CD4-positive, alpha-beta T cell treated with Interleukin-10 for 1 hour (primary cell): Measurements from ENCODE around the gene MYO16.
"Not testable (repeated sequence)": the region's sequence is repeated elsewhere in the genome, so short reads cannot be mapped to it uniquely, and the experiment has no call there.

Source experiments
- DNase-seq: peaks from one replicate; pipeline ENCODE4 v3.0.0-alpha.2; 2020

The MYO16 gene

GRCh38 chr13:109211616-109212015, 582.2 kb downstream of the MYO16 start:
- no peak for DNase-seq

GRCh38 chr13:109212650-109213049, 583.2 kb downstream of the MYO16 start:
- no peak for DNase-seq

DNA sequence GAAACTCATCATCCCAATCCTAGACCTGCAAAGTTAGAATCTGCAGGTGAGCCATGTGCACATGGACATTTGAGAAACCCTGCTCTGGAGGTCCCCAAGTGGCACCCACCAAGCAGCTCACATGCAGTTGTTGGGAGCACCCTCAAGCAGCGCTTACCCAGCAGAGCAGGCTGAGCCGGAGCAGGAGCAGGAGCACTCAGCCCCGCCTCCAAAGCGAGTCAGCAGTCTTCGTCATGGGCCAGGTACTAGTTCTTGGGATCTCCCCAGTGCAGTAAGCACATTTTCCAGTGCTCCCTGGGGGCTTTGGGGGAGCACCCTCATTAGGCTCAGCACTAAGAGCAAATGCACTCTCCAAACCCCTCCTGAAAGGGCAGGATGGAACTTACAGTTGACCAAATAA, 584.3 kb downstream of the MYO16 start:
- no peak for DNase-seq

GRCh38 chr13:109214393-109214792, 585.0 kb downstream of the MYO16 start:
- no peak for DNase-seq

GRCh38 chr13:109215377-109215776, 586.0 kb downstream of the MYO16 start:
- no peak for DNase-seq

GRCh38 chr13:109217510-109217909, 588.1 kb downstream of the MYO16 start:
- DNase-seq = not testable (repeated sequence)

DNA sequence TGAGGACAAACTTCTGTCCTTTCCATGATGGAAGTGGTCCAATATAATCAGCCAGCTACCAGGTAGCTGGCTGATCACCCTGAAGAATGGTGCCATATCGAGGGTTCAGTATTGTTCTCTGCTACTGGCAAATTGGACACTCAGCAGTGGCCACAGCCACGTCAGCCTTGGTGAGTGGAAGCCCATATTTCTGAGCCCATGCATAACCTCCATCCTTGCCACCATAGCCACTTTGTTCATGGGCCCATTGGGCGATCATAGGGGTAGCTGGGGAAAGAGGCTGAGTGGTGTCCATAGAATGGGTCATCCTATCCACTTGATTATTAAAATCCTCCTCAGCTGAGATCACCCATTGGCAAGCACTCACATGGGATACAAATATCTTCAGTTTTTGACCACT, 591.2 kb downstream of the MYO16 start:
- no peak for DNase-seq

DNA sequence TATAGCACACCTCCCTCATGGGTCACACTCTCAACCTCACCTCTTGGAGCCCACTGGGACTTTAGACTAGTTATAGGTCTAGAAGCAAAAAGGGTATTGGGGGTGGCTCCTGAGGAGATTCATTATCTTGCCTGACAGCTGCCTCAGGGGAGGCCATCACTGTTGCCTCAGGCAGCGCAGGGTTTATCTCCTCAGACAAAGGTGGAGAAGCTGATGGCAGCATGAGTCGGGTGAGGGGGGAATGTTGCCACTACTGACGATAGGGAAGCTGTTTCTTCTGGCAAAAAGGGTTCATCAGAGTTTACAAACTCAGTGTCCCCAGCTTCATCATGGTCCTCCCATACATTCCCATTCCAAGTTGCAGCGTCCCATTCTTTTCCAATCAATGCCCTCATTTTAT, 594.6 kb downstream of the MYO16 start:
- no peak for DNase-seq

DNA sequence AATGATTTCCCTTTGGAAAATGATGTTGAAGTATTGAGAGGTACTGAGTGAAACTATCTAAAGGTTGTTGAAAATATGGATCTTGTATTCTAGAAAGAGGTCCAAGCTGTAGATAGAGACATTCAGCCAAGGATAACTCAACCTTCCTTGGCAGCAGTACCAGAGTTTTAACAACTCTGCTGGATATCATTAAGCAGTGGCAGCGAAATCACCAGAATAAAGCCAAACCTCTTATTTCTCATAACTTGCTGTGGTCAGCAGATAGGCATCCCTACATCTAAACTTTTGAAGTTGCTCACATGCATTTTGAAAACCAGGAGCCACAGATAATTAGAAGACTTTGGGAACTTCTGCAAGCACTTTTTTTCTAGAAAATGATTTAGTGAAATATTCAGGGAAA, 597.2 kb downstream of the MYO16 start:
- no peak for DNase-seq

DNA sequence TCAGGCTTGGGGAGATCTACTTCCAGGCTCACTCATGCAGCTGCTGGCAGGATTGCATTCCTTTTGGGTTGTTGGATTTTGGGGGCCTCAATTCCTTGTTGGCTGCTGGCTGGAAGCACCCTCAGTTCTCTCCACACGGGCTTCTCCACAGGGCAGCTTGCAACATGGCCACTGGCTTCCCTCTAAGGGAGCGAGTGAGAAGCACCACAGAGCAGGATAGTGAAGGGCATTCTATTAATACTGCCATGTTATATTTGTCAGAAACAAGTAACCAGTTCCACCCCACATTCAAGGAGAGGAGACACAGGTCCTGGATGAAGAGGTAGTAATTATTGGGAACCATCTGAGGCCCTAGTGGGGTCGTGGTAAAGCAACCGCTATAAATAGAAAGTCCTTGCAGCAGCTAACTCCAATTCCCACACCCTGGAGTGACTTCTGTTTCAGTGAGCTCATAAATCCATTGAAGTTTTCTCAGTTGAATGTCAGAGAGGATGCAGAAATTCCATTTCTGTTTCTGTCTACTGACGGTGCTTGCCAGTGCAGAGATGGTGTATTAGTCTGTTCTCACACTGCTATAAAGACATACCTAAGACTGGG, 598.0 kb downstream of the MYO16 start:
- no peak for DNase-seq

- no peak for DNase-seq
Observed at GRCh38 chr13:109228211-109228610, 598.8 kb downstream of the MYO16 start.

- no peak for DNase-seq
Observed at GRCh38 chr13:109231888-109232287, 602.5 kb downstream of the MYO16 start.

DNA sequence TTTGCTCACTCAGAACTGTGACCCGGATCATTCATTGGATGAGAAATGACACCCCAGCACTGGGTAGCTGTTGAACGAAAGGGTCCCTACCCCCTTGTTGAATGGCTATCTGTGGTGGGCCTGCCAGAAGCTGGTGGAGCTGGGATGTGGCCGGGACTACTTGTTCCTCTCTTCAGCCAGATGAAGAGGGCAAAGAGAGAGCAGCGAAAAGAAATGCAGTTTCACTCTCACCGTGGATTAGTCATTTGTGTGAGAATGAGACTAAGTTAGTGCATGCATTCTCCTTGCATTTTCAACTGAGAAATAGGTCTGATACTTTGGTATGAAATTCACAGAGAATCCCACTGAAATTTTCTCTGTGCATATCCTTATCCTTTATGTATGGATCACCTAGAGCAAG, 603.9 kb downstream of the MYO16 start:
- no peak for DNase-seq

DNA sequence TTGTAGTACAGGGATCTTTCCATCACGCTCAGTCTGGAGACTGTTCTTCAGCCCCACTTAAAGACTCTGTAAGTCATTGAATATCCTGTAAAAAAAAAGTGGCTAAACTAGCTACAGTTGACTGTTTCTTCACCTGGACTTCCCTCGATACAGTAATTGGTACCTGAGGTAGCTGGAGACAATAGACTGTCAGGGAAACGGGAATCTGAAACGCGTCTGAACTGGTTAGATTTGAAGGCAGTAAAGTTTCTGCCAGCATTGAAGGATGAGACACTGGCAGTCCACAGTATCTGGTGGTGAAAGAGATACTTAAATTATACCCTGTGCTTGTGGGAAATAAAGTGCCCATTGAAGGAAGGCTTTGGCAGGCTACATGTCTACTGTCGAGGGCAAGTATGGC, 606.5 kb downstream of the MYO16 start:
- DNase-seq = no peak

DNA sequence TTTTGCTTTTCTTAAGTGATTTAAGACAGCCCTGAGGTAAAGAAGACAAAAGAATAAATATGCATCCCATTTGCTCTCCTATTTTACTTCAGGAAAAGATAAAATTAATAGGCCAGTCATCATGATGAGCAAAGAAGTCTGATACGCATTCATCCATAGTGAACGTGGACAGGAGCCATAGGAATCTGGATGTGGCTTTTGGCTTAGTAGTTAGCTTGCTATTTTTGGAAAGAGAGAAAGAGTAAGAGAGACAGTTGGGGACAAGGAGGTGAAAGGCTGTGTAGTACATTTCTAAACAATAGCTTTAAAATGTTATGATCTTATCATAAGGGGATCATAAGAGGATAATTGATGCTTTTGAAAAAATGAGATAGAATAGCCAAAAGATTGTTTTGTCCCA, 611.7 kb downstream of the MYO16 start:
- DNase-seq = no peak

- DNase-seq = no peak
Observed at GRCh38 chr13:109243311-109243951, 614.0 kb downstream of the MYO16 start.

DNA sequence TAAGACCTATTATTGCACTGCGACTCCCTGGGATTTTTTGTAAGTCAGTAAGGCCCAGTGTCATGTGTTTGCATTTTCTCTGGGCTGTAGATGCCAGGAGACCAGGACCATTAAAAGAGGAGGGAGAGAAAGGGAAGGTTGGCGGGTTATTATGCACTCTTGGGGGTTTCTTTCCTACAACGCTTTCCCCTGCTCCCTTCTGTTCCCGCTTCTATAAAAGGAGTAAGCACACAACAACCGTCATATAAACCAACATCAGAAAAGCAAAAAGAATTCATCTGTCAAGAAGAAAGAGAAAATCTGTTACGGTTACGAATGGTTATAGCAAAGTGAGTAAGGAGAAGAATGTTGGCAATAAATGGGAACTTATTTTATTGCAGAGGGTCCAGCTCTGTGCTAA, 615.2 kb downstream of the MYO16 start:
- no peak for DNase-seq

- DNase-seq = no peak
Observed at GRCh38 chr13:109246001-109246400, 616.6 kb downstream of the MYO16 start.

DNA sequence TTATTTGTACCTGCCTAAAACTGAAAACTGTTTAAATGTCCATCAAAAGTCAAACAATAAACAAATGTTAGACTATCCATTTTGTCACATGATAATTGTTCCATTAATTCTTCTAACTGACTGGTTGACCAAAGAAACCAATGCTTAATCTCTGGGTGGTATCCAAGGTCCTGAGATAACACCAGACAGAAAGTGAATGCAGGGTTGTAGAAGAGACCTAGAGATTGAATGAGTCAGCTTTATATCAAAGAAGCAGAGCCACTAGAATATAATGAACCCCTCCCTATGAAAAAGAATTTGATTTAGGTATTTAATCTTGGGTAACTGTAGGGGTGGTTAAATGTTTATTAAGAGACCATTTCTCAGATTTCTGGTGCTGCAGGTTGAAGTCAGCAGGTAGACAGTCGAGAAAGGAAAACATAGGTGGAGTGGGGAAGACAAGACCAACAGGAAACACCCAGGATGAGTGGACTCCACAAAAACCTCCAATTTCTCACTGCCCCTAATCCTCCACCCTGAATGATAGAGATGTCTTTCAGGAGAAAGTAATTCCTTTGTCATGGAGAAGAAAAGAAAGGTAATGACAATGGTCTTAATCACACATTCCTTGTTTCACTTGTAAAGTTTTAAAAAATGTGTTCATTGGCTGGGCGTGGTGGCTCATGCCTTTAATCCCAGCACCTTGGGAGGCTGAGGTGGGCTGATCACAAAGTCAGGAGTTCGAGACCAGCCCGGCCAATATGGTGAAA, 620.5 kb downstream of the MYO16 start:
- no peak for DNase-seq

- DNase-seq = no peak
Observed at GRCh38 chr13:109251956-109252355, 622.5 kb downstream of the MYO16 start.

GRCh38 chr13:109253316-109253715, 623.9 kb downstream of the MYO16 start:
- DNase-seq = no peak

DNA sequence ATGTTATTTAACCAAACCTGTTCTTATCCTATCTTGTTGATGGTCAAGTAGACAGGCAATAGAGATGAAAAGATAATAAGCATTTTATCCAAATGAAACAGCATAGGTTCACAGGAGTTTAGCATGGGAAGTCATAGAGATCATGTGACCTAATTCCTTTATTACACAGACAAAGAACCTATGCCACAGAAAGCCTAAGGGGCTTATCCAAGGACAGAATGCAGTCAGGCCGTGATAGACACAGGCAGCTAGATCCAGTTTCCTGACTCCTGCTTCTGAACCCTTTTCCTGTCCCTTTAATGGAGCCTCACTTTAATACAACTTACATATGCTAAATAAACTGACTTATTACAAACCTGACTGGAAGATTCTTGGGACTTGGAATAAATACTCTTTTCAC, 624.9 kb downstream of the MYO16 start:
- DNase-seq = no peak

DNA sequence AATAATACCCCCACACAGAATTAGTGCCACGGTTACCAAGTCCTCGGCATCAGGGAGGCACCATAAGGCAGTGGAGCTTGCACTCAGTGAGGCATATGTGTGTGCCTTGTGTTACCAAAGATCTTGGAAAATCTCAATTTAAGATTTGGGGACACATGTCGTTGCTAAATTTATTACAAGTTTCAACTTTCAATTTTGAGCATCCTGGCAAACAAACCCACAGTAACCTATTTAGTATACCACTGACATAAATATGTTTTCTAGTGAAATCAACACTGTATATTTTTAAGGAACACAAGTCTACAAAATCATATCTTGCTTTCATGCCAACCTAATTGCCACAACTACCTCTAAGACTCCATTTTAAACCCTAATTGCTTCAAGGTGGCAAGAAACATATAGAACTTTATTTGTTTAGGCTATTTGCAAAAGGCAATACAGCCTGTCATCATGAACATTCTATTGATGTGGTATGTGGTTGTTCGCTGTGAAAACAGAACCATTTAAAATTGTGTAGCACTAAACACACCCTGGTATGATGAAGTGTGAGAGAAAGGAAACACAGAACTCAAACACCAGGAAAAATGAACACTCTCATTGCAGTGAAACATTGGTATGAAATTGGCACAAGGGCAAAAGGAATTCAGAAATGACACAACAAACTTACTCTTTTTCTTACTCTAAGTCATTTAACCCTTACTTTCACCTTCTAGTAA, 625.9 kb downstream of the MYO16 start:
- DNase-seq = no peak
